GM13977 (cell line): ENCODE data around the gene PLEKHG4B.
"Not testable (repeated sequence)": the region's sequence is repeated elsewhere in the genome, so short reads cannot be mapped to it uniquely, and the experiment has no call there.

Experiments used
- DNase-seq: peaks from one replicate; pipeline ENCODE4 v3.0.0; 2012; ENCODE audit warnings: low spot score
- CTCF ChIP-seq: IDR thresholded peaks from 2 replicates; pipeline ENCODE4 v1.5.1; 2012; ENCODE audit warnings: mild to moderate bottlenecking, control low read depth; ENCODE audit not compliant: insufficient read depth; ENCODE audit errors: extremely low read depth, missing control alignments
- in situ Hi-C: fragments of 300-500 bp; cut with MboI; formaldehyde crosslinking; loops from one replicate; pipeline ENCODE4 v1.12.0; 2022; ENCODE audit warnings: low sequenced_read_pairs, low pct_unique_long_range_greater_than_20kb, mixed read lengths, inconsistent platforms; ENCODE audit not compliant: unreplicated experiment

PLEKHG4B gene

GRCh38 chr5:207599-207998 is 115.6 kb downstream of the PLEKHG4B start:
- no peak for TF ChIP-seq CTCF
- in situ Hi-C loops, result no loop called here
- no peak for DNase-seq

GRCh38 chr5:208449-209114 is 116.6 kb downstream of the PLEKHG4B start:
- TF ChIP-seq CTCF, result no peak
- in situ Hi-C loops, result no loop called here
- no peak for DNase-seq

GRCh38 chr5:213803-214395 is 121.9 kb downstream of the PLEKHG4B start:
- DNase-seq, result no peak

GRCh38 chr5:215256-215655 is 123.3 kb downstream of the PLEKHG4B start:
- in situ Hi-C loops, DNase-seq: not testable (repeated sequence)

More at GRCh38 chr5:213803-214395, 121.9 kb downstream of the PLEKHG4B start:
- in situ Hi-C loops, result no loop called here
- no peak for TF ChIP-seq CTCF

- in situ Hi-C loops, DNase-seq: not testable (repeated sequence)
Observed at GRCh38 chr5:216076-216475, 124.1 kb downstream of the PLEKHG4B start.

- peak; percentile 100 for DNase-seq
- in situ Hi-C loops, result not testable (repeated sequence)
- TF ChIP-seq CTCF, result peak; percentile 48
Observed at GRCh38 chr5:217494-218456, 125.8 kb downstream of the PLEKHG4B start, which contains the start of the genes CCDC127 and SDHA. TSS of gene CCDC127 (minus strand) at chr5:218153. CDS start at chr5:216849, 1,304 bp downstream. TSS of gene SDHA (plus strand) at chr5:218320. CDS start at chr5:218356, 36 bp downstream.

GRCh38 chr5:218457-219291 is 126.7 kb downstream of the PLEKHG4B start:
- in situ Hi-C loops, result no loop called here
- peak; percentile 29 for DNase-seq
- no peak for TF ChIP-seq CTCF
